ENCODE measurements around the gene LPIN1. TPM values are rescaled to one million over a fixed set of nuclear protein-coding genes. Genes with fewer than 3 reads are reported as not detected.
"Not testable (repeated sequence)": the region's sequence is repeated elsewhere in the genome, so short reads cannot be mapped to it uniquely, and the experiment has no call there.

LPIN1 gene
- polyA plus RNA-seq, 4 donors = 17.2 to 28.6 (median 23.9) TPM

DNA sequence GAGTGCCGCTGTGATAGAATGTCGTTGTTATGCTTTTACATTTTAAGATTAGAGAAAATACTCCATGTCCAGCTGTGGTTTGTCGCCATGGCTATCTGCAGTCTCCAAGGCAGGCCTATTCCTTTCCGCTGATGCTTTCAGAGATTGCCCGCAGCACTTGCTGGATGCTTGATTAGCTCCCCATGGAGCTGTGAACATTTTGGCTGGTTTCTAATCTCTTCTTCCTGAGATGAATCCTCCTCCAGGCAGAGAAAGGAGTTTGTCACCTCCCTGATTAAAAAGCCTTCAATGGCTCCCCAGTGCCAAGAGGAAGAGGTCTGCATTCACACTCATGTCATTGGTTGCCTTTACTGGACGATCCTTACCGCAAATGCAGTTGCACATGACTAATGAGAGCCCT is 32.6 kb upstream of the LPIN1 start:
- DNase-seq (ENCODE audit: low read depth in 4 of 4, low spot score in 2 of 4) = no peak

DNA sequence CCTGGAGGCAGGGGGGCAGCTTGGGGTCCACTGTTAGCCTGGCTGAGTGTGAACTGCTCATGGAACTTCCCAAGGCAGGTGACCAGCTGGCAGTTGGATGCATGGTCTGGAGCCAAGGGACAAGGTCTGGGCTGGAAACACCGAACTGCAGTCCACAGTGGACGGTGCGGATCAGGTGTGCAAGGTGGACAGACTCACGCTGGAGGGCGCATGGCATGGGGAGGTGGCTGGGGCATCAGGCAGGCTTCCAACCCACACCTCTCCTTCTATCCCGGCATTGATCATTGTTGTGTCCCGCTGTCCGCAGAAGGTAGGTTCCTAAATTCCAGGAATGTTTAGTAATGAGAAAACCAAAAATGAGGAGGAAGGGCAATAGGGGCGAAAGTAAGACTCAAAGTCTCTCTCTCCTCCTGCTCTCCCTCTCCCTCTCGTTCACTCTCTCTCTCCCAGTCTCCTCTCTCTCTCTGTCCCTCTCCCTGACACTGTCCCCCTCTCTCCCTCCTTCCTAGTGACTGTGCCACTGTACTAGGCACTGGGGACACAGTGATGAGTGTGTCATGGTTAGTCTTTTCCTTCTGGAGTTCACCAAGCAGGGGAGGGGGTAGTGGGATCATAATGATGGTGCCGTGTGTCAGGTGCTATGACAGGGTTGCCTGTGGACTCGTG is 30.3 kb upstream of the LPIN1 start:
- no peak for DNase-seq (ENCODE audit: low read depth in 4 of 4, low spot score in 2 of 4)

DNA sequence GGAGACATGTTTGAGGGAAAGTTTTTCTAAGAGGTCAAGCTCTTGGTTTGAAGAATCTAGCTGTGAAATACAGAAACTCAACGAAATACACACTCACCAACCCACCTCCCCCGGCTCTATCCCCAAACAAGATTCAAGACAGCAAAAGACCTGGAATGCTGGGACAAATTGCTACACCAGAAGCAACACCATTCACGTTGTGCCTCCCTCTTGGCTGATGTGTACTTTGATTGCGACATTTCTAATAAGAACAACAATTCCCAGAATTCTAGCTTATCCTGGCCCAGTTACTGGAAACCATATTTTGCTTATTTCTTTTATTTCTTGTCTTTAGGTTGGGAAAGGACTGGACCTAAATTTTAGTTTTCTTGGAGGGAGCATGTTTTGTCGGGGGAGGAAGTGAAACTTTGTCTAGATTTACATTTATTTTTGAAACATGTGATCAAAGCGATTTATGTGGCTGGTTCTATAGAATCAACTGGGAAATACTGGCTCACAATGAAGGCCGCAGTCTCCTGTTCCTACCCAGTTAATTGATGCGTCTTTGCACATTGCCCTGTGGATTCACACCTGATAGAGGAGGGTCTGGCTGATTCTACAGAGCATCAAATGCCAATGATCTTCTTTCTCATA is 29.6 kb upstream of the LPIN1 start:
- DNase-seq (ENCODE audit: low read depth in 4 of 4, low spot score in 2 of 4) = no peak

GRCh38 chr2:11717623-11718022 is 28.8 kb upstream of the LPIN1 start:
- no peak for DNase-seq (ENCODE audit: low read depth in 4 of 4, low spot score in 2 of 4)

DNA sequence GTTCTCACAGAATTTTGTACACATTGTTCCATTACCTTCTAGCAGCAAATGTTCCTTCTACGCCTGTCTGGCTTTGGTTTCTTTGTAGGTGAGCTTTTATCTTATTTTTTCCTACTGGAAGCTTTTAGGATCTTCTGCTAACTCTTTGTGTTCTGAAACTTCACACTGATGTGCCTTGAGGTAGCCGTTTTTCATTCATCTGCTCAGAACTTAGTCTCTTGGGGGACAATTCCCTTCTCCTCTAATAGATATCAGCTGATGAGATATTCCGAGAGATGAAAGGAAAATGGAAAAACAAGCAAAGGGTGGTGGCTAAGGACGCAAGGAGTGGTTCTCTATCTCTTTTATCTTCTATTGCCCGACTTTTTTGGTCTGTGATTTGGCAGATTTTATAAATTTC is 27.8 kb upstream of the LPIN1 start:
- no peak for DNase-seq (ENCODE audit: low read depth in 4 of 4, low spot score in 2 of 4)

- no peak for DNase-seq (ENCODE audit: low read depth in 4 of 4, low spot score in 2 of 4)
Measured at GRCh38 chr2:11719230-11719977, 27.0 kb upstream of the LPIN1 start.

- DNase-seq (ENCODE audit: low read depth in 4 of 4, low spot score in 2 of 4) = no peak
Measured at GRCh38 chr2:11720752-11721151, 25.7 kb upstream of the LPIN1 start.

DNA sequence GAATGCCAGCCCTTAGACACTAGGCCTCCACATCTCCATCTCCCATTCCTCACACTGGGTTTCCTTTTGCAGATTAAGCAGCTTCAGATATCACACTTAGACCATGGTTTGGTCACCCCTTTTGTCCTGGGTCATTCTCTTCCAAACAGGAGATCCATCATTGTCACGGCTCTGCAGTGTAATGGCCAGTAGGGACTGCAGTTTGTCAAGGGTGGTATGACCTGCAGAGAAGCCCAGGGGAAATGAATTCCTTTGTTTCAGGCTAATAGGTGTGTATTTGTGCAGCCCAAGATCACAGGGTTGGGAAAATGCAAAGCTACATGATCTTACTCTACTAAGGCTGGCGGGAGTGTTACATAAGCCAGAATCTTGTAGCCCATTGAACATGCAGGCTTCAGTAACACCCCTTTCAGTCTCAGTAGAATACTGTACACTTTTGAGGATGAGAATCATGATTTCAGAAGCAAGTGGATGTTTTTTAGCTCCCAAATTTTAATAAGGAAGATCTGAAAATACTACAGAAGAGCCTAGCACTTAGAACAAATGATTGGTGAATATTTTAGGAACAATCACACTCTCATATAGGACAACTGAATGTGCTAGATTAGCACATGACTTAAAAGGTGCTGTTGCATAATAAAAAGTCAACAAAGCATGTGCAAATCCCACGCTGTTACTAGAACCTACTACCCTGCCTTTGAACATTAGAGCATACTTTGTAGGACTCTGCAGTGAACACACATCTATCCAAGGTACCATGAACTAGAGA is 24.0 kb upstream of the LPIN1 start:
- no peak for DNase-seq (ENCODE audit: low read depth in 4 of 4, low spot score in 2 of 4)

DNA sequence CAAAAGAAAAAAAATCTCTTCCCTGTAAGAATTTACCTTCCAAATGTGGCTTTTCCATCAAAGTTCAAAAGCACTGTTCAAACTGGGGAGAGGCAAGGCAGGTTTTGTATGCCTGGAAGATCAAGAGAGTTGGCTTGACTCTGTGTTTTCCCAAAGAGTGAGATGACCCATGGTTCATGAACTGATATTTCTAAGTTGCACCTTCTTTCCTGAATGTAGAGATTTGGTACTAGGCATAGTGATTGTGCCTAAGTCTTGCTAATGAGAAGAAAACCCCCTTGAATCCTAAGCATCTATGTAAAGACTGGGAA is 23.4 kb upstream of the LPIN1 start:
- DNase-seq (ENCODE audit: low read depth in 4 of 4, low spot score in 2 of 4) = no peak

GRCh38 chr2:11724151-11724550 is 22.3 kb upstream of the LPIN1 start:
- no peak for DNase-seq (ENCODE audit: low read depth in 4 of 4, low spot score in 2 of 4)

DNA sequence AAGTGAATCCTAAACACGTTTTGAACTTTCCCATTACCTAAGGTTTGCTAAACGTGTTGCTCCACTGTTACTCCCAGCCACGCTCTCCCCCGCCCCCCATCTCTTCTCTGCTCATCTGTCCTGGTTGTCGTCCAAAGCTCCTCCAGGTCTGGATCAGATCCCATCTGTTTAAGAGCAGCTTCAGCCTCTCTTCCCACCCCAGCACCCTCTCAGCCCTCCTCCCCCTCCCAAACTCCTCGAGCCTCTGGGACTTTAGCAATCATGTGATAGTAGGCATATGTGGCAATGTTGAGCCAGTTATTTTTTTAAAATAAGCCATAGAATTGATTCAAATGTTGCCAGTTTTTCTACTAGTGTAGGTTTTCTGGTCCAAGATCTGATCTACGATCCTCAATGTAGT is 20.0 kb upstream of the LPIN1 start:
- DNase-seq (ENCODE audit: low read depth in 4 of 4, low spot score in 2 of 4) = no peak

- DNase-seq (ENCODE audit: low read depth in 4 of 4, low spot score in 2 of 4) = no peak
Measured at GRCh38 chr2:11729362-11730212, 16.8 kb upstream of the LPIN1 start.

DNA sequence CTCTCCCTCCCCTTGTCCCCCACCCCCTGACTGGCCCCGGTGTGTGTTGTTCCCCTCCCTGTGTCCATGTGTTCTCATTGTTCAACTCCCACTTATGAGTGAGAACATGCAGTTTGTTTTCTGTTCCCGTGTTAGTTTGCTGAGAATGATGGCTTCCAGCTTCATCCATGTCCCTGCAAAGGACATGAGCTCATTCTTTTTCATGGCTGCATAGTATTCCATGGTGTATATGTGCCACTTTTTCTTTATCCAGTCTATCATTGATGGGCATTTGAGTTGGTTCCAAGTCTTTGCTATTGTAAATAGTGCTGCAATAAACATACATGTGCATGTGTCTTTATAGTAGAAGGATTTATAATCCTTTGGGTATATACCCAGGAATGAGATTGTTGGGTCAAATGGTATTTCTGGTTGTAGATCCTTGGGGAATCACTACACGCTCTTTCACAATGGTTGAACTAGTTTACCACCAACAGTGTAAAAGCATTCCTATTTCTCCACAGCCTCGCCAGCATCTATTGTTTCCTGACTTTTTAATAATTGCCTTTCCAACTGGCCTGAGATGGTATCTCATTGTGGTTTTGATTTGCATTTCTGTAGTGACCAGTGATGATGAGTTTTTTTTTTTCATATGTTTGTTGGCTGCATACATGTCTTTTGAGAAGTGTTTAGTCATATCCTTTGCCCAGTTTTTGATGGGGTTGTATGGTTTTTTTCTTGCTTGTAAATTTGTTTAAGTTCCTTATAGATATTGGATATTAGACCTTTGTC is 15.0 kb upstream of the LPIN1 start:
- DNase-seq (ENCODE audit: low read depth in 4 of 4, low spot score in 2 of 4) = not testable (repeated sequence)

GRCh38 chr2:11732587-11732986 is 13.8 kb upstream of the LPIN1 start:
- no peak for DNase-seq (ENCODE audit: low read depth in 4 of 4, low spot score in 2 of 4)

- DNase-seq (ENCODE audit: low read depth in 4 of 4, low spot score in 2 of 4) = not testable (repeated sequence)
Measured at GRCh38 chr2:11737852-11738251, 8.6 kb upstream of the LPIN1 start.

DNA sequence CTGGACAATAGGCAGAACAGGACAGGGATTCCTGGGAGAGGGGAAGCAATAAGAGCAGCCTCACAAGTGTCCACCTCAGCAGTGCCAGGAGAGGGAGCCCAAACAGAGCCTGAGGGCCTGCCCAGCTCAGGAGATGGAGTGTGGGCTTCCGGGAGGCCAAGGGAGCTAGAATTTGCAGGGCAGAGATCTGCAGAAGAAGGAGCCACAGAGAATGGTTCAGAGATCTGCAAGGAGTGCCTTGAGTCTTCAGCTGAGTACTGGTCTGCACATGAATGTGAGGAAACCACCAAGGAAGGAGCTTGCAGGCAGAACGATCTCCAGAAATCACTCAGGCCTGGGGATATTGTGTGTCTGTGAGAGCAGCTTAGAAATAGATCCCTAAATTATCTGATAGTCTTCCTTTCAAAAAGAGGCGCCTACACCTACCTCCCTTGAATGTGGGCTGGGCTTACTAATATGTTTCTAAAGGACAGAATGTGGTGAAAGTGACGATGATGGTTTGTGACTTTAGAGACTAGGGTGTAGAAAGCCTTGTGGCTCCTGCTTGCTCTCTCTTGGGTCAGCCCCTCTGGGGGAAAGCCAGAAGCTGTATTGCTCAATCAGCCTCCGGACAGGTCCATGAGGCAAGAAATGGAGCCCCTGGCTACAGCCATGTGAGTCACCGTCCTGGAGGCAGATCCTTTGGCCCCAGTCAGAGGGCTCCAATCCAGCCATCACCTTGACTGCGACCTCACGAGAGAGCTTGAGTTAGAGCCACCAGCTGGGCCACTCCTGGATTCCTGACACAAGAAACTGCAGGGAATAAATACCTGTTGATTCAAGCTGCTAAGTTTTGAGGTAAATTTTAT is 7.6 kb upstream of the LPIN1 start:
- DNase-seq (ENCODE audit: low read depth in 4 of 4, low spot score in 2 of 4) = no peak

DNA sequence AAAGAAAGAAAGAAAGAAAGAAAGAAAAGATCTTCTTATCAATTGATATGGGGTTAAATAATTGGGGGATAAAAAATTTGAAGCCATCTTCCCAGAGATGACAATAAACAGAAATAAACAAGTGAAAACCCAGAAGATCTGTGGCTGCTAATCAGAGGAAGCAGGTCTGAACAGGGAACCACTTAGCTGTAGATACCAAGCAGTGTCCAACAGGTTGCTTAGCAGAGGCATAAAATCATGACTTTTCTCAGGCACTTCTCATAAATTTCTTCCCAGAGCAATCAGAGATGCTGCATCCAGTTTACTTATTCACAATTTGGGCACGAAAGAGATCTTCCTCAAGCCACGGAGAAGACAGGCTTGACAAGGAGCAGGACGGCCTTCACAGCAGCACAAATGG is 5.7 kb upstream of the LPIN1 start:
- no peak for DNase-seq (ENCODE audit: low read depth in 4 of 4, low spot score in 2 of 4)

- no peak for DNase-seq (ENCODE audit: low read depth in 4 of 4, low spot score in 2 of 4)
Measured at GRCh38 chr2:11742317-11742701, 4.1 kb upstream of the LPIN1 start.
